KMS-11 (cell line): ENCODE measurements around the gene TRPC3.

Source experiments
- H2AFZ ChIP-seq: fragments of 200-600 bp; sonication (generic); 2 replicates; pipeline ENCODE4 v1.6.1; 2016; ENCODE audit warnings: antibody characterized with exemption, mixed run types, low read depth
- H3K27ac ChIP-seq: fragments of 200-600 bp; sonication (generic); 2 replicates; pipeline ENCODE4 v1.6.1; 2016; ENCODE audit warnings: mild to moderate bottlenecking, mixed run types
- H3K27me3 ChIP-seq: fragments of 200-600 bp; sonication (generic); 2 replicates; pipeline ENCODE4 v1.6.1; 2017; ENCODE audit warnings: mild to moderate bottlenecking, low read depth, mixed run types, moderate library complexity; ENCODE audit not compliant: insufficient read depth
- H3K36me3 ChIP-seq: fragments of 200-600 bp; sonication (generic); 2 replicates; pipeline ENCODE4 v1.6.1; 2017; ENCODE audit warnings: mild to moderate bottlenecking, mixed run types; ENCODE audit not compliant: insufficient read depth
- H3K4me1 ChIP-seq: fragments of 200-600 bp; sonication (generic); 2 replicates; pipeline ENCODE4 v1.6.1; 2016; ENCODE audit warnings: mild to moderate bottlenecking, low read depth, mixed run types; ENCODE audit not compliant: poor library complexity, severe bottlenecking
- H3K4me2 ChIP-seq: fragments of 200-600 bp; sonication (generic); 2 replicates; pipeline ENCODE4 v1.7.0; 2016; ENCODE audit warnings: mild to moderate bottlenecking, mixed run types
- H3K4me3 ChIP-seq: fragments of 200-600 bp; sonication (generic); IDR thresholded peaks from 2 replicates; pipeline ENCODE4 v1.6.1; 2017; ENCODE audit warnings: low read depth, low read length, mixed read lengths; ENCODE audit not compliant: insufficient read depth
- H3K79me2 ChIP-seq: fragments of 200-600 bp; sonication (generic); 2 replicates; pipeline ENCODE4 v1.6.1; 2016; ENCODE audit warnings: low read depth, mixed run types; ENCODE audit not compliant: insufficient read depth
- H3K9ac ChIP-seq: fragments of 200-600 bp; sonication (generic); 2 replicates; pipeline ENCODE4 v1.6.1; 2016; ENCODE audit warnings: mild to moderate bottlenecking, mixed run types
- H4K20me1 ChIP-seq: fragments of 200-600 bp; sonication (generic); 2 replicates; pipeline ENCODE4 v1.6.1; 2016; ENCODE audit warnings: mild to moderate bottlenecking, mixed run types; ENCODE audit not compliant: insufficient read depth
- TF ChIP-seq, protein P1 (sequence below): fragments of 200-600 bp; sonication (generic); conservative IDR thresholded peaks from 2 replicates; pipeline ENCODE4 v1.6.1; 2017; ENCODE audit warnings: low read depth, mild to moderate bottlenecking, antibody characterized with exemption, low read length, moderate library complexity, mixed read lengths

The TRPC3 gene

DNA sequence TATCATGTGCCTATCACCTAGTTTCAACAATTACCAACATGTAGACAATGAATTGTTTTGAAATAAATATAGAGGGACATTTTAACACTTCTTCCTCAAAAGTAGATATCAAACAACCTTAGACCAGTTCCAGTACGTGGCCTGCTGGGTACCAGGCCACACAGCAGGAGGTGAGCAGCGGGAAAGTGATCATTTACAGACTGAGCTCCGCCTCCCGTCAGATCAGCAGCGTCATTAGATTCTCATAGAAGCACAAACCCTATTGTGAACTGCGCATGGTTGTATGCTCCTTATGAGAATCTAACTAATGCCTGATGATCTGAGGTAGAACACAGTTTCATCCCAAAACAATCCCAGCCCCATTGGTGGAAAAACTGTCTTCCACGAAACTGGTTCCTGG is 88.1 kb downstream of the TRPC3 start:
- H3K79me2 ChIP-seq = no peaks in the 10 kb centered on the region
- H2AFZ ChIP-seq = no peak overlapping the region
- TF ChIP-seq, protein P1, sequence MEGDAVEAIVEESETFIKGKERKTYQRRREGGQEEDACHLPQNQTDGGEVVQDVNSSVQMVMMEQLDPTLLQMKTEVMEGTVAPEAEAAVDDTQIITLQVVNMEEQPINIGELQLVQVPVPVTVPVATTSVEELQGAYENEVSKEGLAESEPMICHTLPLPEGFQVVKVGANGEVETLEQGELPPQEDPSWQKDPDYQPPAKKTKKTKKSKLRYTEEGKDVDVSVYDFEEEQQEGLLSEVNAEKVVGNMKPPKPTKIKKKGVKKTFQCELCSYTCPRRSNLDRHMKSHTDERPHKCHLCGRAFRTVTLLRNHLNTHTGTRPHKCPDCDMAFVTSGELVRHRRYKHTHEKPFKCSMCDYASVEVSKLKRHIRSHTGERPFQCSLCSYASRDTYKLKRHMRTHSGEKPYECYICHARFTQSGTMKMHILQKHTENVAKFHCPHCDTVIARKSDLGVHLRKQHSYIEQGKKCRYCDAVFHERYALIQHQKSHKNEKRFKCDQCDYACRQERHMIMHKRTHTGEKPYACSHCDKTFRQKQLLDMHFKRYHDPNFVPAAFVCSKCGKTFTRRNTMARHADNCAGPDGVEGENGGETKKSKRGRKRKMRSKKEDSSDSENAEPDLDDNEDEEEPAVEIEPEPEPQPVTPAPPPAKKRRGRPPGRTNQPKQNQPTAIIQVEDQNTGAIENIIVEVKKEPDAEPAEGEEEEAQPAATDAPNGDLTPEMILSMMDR = no peak
- H3K4me3 ChIP-seq = no peak overlapping the region
- H3K27ac ChIP-seq = no peak overlapping the region
- no peaks in the 10 kb centered on the region for H3K27me3 ChIP-seq
- peaks cover 3% of the 10 kb centered on the region for H3K4me1 ChIP-seq
- H3K36me3 ChIP-seq = peaks cover 8% of the 10 kb centered on the region
- H3K9ac ChIP-seq = no peak overlapping the region
- H4K20me1 ChIP-seq = no peaks in the 10 kb centered on the region
- no peak overlapping the region for H3K4me2 ChIP-seq

- H3K4me2 ChIP-seq = no peak overlapping the region
- H3K79me2 ChIP-seq = no peaks in the 10 kb centered on the region
- H3K27ac ChIP-seq = no peak overlapping the region
- TF ChIP-seq, protein P1 = no peak
- no peak overlapping the region for H2AFZ ChIP-seq
- no peak overlapping the region for H3K9ac ChIP-seq
- no peaks in the 10 kb centered on the region for H4K20me1 ChIP-seq
- no peaks in the 10 kb centered on the region for H3K4me1 ChIP-seq
- peaks cover 8% of the 10 kb centered on the region for H3K36me3 ChIP-seq
- H3K4me3 ChIP-seq = no peak overlapping the region
- H3K27me3 ChIP-seq = no peaks in the 10 kb centered on the region
Observed at GRCh38 chr4:121861426-121861825, 90.4 kb downstream of the TRPC3 start.

DNA sequence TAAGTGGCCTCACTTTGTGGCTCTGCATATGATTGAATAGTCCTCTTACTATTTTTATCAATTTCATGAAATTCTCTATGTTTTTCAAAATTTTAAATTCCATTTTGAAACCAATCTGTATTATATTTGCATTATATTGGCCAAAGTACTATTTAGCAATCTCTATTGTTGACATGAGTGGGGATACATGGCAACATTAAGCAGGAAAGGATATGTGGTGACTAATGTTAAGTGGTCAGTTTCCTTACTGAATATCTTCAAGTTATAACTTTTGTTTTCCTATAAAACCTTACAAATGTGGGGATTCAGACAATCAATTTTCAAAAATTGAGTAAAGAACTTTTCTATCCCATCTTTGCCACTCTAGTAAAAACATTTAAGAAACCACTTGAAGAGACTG is 91.7 kb downstream of the TRPC3 start:
- no peaks in the 10 kb centered on the region for H3K27me3 ChIP-seq
- TF ChIP-seq, protein P1 = no peak
- no peaks in the 10 kb centered on the region for H4K20me1 ChIP-seq
- H3K4me1 ChIP-seq = no peaks in the 10 kb centered on the region
- peaks cover 8% of the 10 kb centered on the region for H3K36me3 ChIP-seq
- H2AFZ ChIP-seq = no peak overlapping the region
- H3K4me2 ChIP-seq = no peak overlapping the region
- H3K79me2 ChIP-seq = no peaks in the 10 kb centered on the region
- no peak overlapping the region for H3K4me3 ChIP-seq
- no peak overlapping the region for H3K27ac ChIP-seq
- H3K9ac ChIP-seq = no peak overlapping the region

GRCh38 chr4:121851354-121851753 is 100.5 kb downstream of the TRPC3 start:
- TF ChIP-seq, protein P1 = no peak
- no peak overlapping the region for H3K27ac ChIP-seq
- no peaks in the 10 kb centered on the region for H3K79me2 ChIP-seq
- no peaks in the 10 kb centered on the region for H3K27me3 ChIP-seq
- H2AFZ ChIP-seq = no peak overlapping the region
- H3K4me2 ChIP-seq = no peak overlapping the region
- no peaks in the 10 kb centered on the region for H3K4me1 ChIP-seq
- H3K9ac ChIP-seq = no peak overlapping the region
- no peaks in the 10 kb centered on the region for H4K20me1 ChIP-seq
- no peaks in the 10 kb centered on the region for H3K36me3 ChIP-seq
- no peak overlapping the region for H3K4me3 ChIP-seq
